ENCODE measurements around the gene HOTAIR. TPM values are rescaled to one million over a fixed set of nuclear protein-coding genes. Genes with fewer than 3 reads are reported as not detected.
A peak's percentile ranks its signal among the peaks of the same experiment; 100 is the strongest.

The HOTAIR gene
- total RNA-seq, 1 experiment from 2014 or later, result 2.7 TPM

GRCh38 chr12:54011665-54012532, 37.1 kb upstream of the HOTAIR start:
- no peak for DNase-seq (ENCODE audit: low spot score)

- no peak for DNase-seq (ENCODE audit: low spot score)
These were observed 36.4 kb upstream of the HOTAIR start for GRCh38 chr12:54010972-54011664.

- no peak for DNase-seq (ENCODE audit: low spot score)
These were observed 35.6 kb upstream of the HOTAIR start for GRCh38 chr12:54010053-54010971.

GRCh38 chr12:54009171-54010052, 34.7 kb upstream of the HOTAIR start:
- DNase-seq (ENCODE audit: low spot score), result no peak

GRCh38 chr12:54008260-54008552, 33.5 kb upstream of the HOTAIR start:
- no peak for DNase-seq (ENCODE audit: low spot score)

GRCh38 chr12:54007538-54008259, 32.9 kb upstream of the HOTAIR start:
- no peak for DNase-seq (ENCODE audit: low spot score)

- no peak for DNase-seq (ENCODE audit: low spot score)
These were observed 31.9 kb upstream of the HOTAIR start for GRCh38 chr12:54006559-54007220.

GRCh38 chr12:54005853-54006558, 31.3 kb upstream of the HOTAIR start:
- DNase-seq (ENCODE audit: low spot score), result peak; percentile 66

GRCh38 chr12:54005531-54005852, 30.7 kb upstream of the HOTAIR start:
- DNase-seq (ENCODE audit: low spot score), result no peak

- no peak for DNase-seq (ENCODE audit: low spot score)
These were observed 30.2 kb upstream of the HOTAIR start for GRCh38 chr12:54004841-54005530.

- DNase-seq (ENCODE audit: low spot score), result no peak
These were observed 29.5 kb upstream of the HOTAIR start for GRCh38 chr12:54004063-54004840.

GRCh38 chr12:54003625-54004024, 28.9 kb upstream of the HOTAIR start:
- no peak for DNase-seq (ENCODE audit: low spot score)

GRCh38 chr12:54002915-54003389, 28.2 kb upstream of the HOTAIR start:
- DNase-seq (ENCODE audit: low spot score), result no peak

- DNase-seq (ENCODE audit: low spot score), result no peak
These were observed 27.6 kb upstream of the HOTAIR start for GRCh38 chr12:54002278-54002914.

- DNase-seq (ENCODE audit: low spot score), result no peak
These were observed 26.8 kb upstream of the HOTAIR start for GRCh38 chr12:54001283-54002187.

All from H4 (cell line).